HCT116 (cell line): ENCODE data around the gene NCBP3. TPM values are rescaled to one million over a fixed set of nuclear protein-coding genes. Genes with fewer than 3 reads are reported as not detected.

Experiments
- ATAC-seq: fragments of 200-7000 bp; cut with Tn5 transposase; 2 replicates; pipeline ENCODE4 v1.9.1; 2020; ENCODE audit warnings: mild to moderate bottlenecking, moderate library complexity
- BruUV-seq: library from RNA; stranded (reverse); fragments of 400-500 nt; replicated peaks from 2 replicates; lab custom pipeline; 2021; lab: Mats Ljungman, UMichigan
- CTCF ChIA-PET: fragments of 300-600 bp; sonication (Branson Sonifier 250); formaldehyde crosslinking; loops from one replicate; lab custom pipeline; 2021; ENCODE audit warnings: antibody characterized with exemption; lab: Charles Lee
- POLR2A ChIA-PET: fragments of 300-600, 350-600 bp; sonication (Branson Sonifier 250); formaldehyde crosslinking; loops from one replicate; lab custom pipeline; 2021; ENCODE audit warnings: antibody characterized with exemption; lab: Charles Lee
- RAD21 ChIA-PET, 2 experiments: fragments of 300-600 bp; sonication (Branson Sonifier 250); formaldehyde crosslinking; loops; one replicate each; lab custom pipeline; 2023; ENCODE audit warnings: low total read pairs in 2 of 2; ENCODE audit not compliant: uncharacterized antibody in 2 of 2, unreplicated experiment in 2 of 2, low non-redundant PET in 1 of 2; lab: Charles Lee
- DNase-seq: peaks from one replicate; pipeline ENCODE4 v3.0.0-alpha.2; 2010; ENCODE audit warnings: low read depth, low spot score
- H2AFZ ChIP-seq: fragments of 200-600 bp; shearing (Covaris generic), sonication (generic); 2 replicates; pipeline ENCODE4 v1.6.1; 2017; ENCODE audit warnings: low read depth, mixed run types, mixed read lengths, antibody characterized with exemption, low read length; ENCODE audit not compliant: poor library complexity, severe bottlenecking
- H3K27ac ChIP-seq: 2 replicates; pipeline ENCODE4 v1.5.1; 2012; ENCODE audit warnings: low read depth, low read length
- H3K27me3 ChIP-seq: fragments of 200-600 bp; sonication (generic); 2 replicates; pipeline ENCODE4 v1.6.1; 2016; ENCODE audit warnings: mixed run types, low read length, mixed read lengths; ENCODE audit not compliant: insufficient read depth
- H3K36me3 ChIP-seq, 2 experiments: fragments of 200-500 bp in 1 of 2; fragments of 200-600 bp in 1 of 2; sonication (Bioruptor generic) in 1 of 2; sonication (generic) in 1 of 2; 2 replicates each; pipeline versions ENCODE4 v1.5.1 to v1.6.1; 2014 to 2016; ENCODE audit warnings: low read length in 2 of 2, inconsistent platforms in 1 of 2, mixed read lengths in 1 of 2, mixed run types in 1 of 2; ENCODE audit not compliant: insufficient read depth in 2 of 2, control insufficient read depth in 1 of 2
- H3K4me1 ChIP-seq, 2 experiments: fragments of 200-600 bp in 1 of 2; sonication (generic) in 1 of 2; 2 replicates each; pipeline versions ENCODE4 v1.5.1 to v1.6.1; 2012 to 2017; ENCODE audit warnings: low read length in 2 of 2, inconsistent platforms in 1 of 2, mild to moderate bottlenecking in 1 of 2, mixed read lengths in 1 of 2, mixed run types in 1 of 2, moderate library complexity in 1 of 2; ENCODE audit not compliant: insufficient read depth in 2 of 2, control insufficient read depth in 1 of 2
- H3K4me2 ChIP-seq: fragments of 200-600 bp; sonication (generic); 2 replicates; pipeline ENCODE4 v1.6.1; 2017; ENCODE audit warnings: mixed run types, low read length, mixed read lengths
- H3K4me3 ChIP-seq, 2 experiments: fragments of 200-600 bp in 1 of 2; sonication (generic) in 1 of 2; replicated peaks in 1 of 2; 2 replicates each; pipeline ENCODE4 v1.5.1; 2011 to 2016; ENCODE audit warnings: low read length in 2 of 2, control low read depth in 1 of 2, low read depth in 1 of 2, mild to moderate bottlenecking in 1 of 2, mixed read lengths in 1 of 2, mixed run types in 1 of 2
- H3K79me2 ChIP-seq: fragments of 200-600 bp; sonication (generic); 2 replicates; pipeline ENCODE4 v1.6.1; 2017; ENCODE audit warnings: mild to moderate bottlenecking, mixed run types, low read length, moderate library complexity, mixed read lengths; ENCODE audit not compliant: insufficient read depth
- H3K9ac ChIP-seq: fragments of 200-600 bp; sonication (generic); 2 replicates; pipeline ENCODE4 v1.6.1; 2016; ENCODE audit warnings: low read length, mixed read lengths
- H3K9me2 ChIP-seq: fragments of 200-600 bp; sonication (generic), shearing (Covaris generic); 2 replicates; pipeline ENCODE4 v1.6.1; 2017; ENCODE audit warnings: mixed run types, mild to moderate bottlenecking, moderate library complexity; ENCODE audit not compliant: insufficient read depth
- H3K9me3 ChIP-seq, 2 experiments: fragments of 200-500 bp in 1 of 2; fragments of 200-600 bp in 1 of 2; sonication (Bioruptor generic) in 1 of 2; sonication (generic) in 1 of 2; 2 replicates each; pipeline ENCODE4 v1.6.1; 2014 to 2017; ENCODE audit warnings: low read length in 2 of 2, mixed read lengths in 2 of 2, inconsistent platforms in 1 of 2, low read depth in 1 of 2, mild to moderate bottlenecking in 1 of 2, mixed run types in 1 of 2, moderate library complexity in 1 of 2; ENCODE audit not compliant: control insufficient read depth in 1 of 2, insufficient read depth in 1 of 2
- H4K20me1 ChIP-seq: fragments of 200-600 bp; sonication (generic), shearing (Covaris generic); 2 replicates; pipeline ENCODE4 v1.6.1; 2017; ENCODE audit warnings: mixed run types, mild to moderate bottlenecking, moderate library complexity; ENCODE audit not compliant: insufficient read depth
- CBX3 ChIP-seq: IDR thresholded peaks from 2 replicates; pipeline ENCODE4 v1.6.1; 2012; ENCODE audit warnings: low read depth
- EGR1 ChIP-seq: IDR thresholded peaks from 2 replicates; pipeline ENCODE4 v1.6.1; 2012; ENCODE audit warnings: low read depth
- ELF1 ChIP-seq: IDR thresholded peaks from 2 replicates; pipeline ENCODE4 v1.6.1; 2012; ENCODE audit warnings: low read depth, borderline replicate concordance
- EZH2 ChIP-seq: fragments of 200-600 bp; sonication (generic); IDR thresholded peaks from 2 replicates; pipeline ENCODE4 v1.6.1; 2017; ENCODE audit warnings: antibody characterized with exemption, mixed run types
- EZH2phosphoT487 ChIP-seq: fragments of 200-600 bp; IDR thresholded peaks from 2 replicates; pipeline ENCODE4 v1.6.1; 2018; ENCODE audit warnings: antibody characterized with exemption, borderline replicate concordance
- FOSL1 ChIP-seq: IDR thresholded peaks from 2 replicates; pipeline ENCODE4 v1.6.1; 2012; ENCODE audit warnings: low read depth
- JUND ChIP-seq: IDR thresholded peaks from 2 replicates; pipeline ENCODE4 v1.6.1; 2012
- POLR2A ChIP-seq: IDR thresholded peaks from 2 replicates; pipeline ENCODE4 v1.7.0; 2011; ENCODE audit warnings: borderline replicate concordance; ENCODE audit not compliant: insufficient read depth, insufficient read length; ENCODE audit errors: extremely low read depth
- POLR2AphosphoS5 ChIP-seq: IDR thresholded peaks from 2 replicates; pipeline ENCODE4 v1.6.1; 2011; ENCODE audit warnings: mild to moderate bottlenecking, low read depth, low read length, moderate library complexity
- RAD21 ChIP-seq: IDR thresholded peaks from 2 replicates; pipeline ENCODE4 v1.6.1; 2012; ENCODE audit warnings: low read depth, mild to moderate bottlenecking
- SIN3A ChIP-seq: IDR thresholded peaks from 2 replicates; pipeline ENCODE4 v1.6.1; 2012; ENCODE audit warnings: low read depth
- SRF ChIP-seq: IDR thresholded peaks from 2 replicates; pipeline ENCODE4 v1.6.1; 2012; ENCODE audit warnings: low read depth
- TCF7L2 ChIP-seq: IDR thresholded peaks from 2 replicates; pipeline ENCODE4 v1.7.0; 2011; ENCODE audit warnings: borderline replicate concordance, inconsistent platforms; ENCODE audit not compliant: insufficient read depth, insufficient read length; ENCODE audit errors: extremely low read depth
- YY1 ChIP-seq: IDR thresholded peaks from 2 replicates; pipeline ENCODE4 v1.6.1; 2011; ENCODE audit warnings: low read length, low read depth, moderate library complexity, mild to moderate bottlenecking; ENCODE audit not compliant: insufficient replicate concordance; ENCODE audit errors: extremely low read depth
- ZFX ChIP-seq: fragments of 450-650 bp; IDR thresholded peaks from 2 replicates; pipeline ENCODE4 v1.6.1; 2017
- intact Hi-C: fragments of 100-400 bp; cut with micrococcal nuclease; formaldehyde crosslinking; loops from 2 replicates; pipeline ENCODE4 v1.10.0; 2022
- total RNA-seq: library from RNA; stranded (reverse); gene quantifications from one replicate; pipeline ENCODE4 v1.2.1, GENCODE V29; 2021; ENCODE audit not compliant: unreplicated experiment
- TF ChIP-seq, protein P1 (sequence below), 3 experiments: fragments of 200-600 bp in 1 of 3; sonication (generic) in 1 of 3; IDR thresholded peaks in 2 of 3; conservative IDR thresholded peaks in 1 of 3; 2 replicates each; pipeline ENCODE4 v1.5.1; 2012 to 2017; ENCODE audit warnings: low read depth in 2 of 3, low read length in 2 of 3, antibody characterized with exemption in 1 of 3, borderline replicate concordance in 1 of 3, control low read depth in 1 of 3, mild to moderate bottlenecking in 1 of 3, mixed read lengths in 1 of 3, mixed run types in 1 of 3, moderate library complexity in 1 of 3; ENCODE audit not compliant: insufficient read depth in 1 of 3
- TF ChIP-seq, protein P2 (sequence below): IDR thresholded peaks from 2 replicates; pipeline ENCODE4 v1.6.1; 2012

NCBP3 gene
- total RNA-seq, 1 experiment from 2014 or later: 46.5 TPM

DNA sequence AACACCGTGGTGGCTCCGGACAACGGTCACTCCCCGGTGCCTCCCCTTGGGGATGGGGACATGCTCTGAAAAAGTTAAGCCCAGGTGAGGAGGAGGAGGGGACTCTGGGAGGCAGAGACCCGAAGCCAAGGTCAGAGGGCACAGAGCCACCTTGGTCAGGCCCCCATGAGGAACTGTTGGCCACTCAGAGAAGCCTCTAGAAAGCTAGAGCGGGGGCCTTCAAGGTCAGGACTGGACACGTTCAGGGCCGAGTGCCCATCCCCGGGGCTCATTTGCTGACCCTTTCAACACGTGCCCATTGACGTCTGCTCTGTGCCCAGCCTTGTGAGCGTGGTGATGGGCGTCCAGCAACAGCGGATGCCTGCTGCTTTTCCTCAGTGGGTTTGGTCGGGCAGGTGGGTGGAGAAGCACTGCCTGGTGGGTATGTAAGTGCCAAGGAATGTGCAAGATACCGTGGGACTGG, 84.1 kb downstream of the NCBP3 start:
- ChIA-PET POLR2A (no interaction called here), RAD21 (no interaction called here), CTCF (interaction anchor here (2.5 kb wide), 1 partner anchor 24 kb away, joined by 8 read pairs; no protein-coding TSS in a partner anchor)
- no peaks in the 10 kb centered on the region for H3K9me2 ChIP-seq
- DNase-seq (no peak), ATAC-seq (no peak)
- no peak overlapping the region for H3K9ac ChIP-seq
- no peaks in the 10 kb centered on the region for H3K36me3 ChIP-seq
- H4K20me1 ChIP-seq: no peaks in the 10 kb centered on the region
- BruUV-seq: no TSS peak
- TF ChIP-seq, protein P1, sequence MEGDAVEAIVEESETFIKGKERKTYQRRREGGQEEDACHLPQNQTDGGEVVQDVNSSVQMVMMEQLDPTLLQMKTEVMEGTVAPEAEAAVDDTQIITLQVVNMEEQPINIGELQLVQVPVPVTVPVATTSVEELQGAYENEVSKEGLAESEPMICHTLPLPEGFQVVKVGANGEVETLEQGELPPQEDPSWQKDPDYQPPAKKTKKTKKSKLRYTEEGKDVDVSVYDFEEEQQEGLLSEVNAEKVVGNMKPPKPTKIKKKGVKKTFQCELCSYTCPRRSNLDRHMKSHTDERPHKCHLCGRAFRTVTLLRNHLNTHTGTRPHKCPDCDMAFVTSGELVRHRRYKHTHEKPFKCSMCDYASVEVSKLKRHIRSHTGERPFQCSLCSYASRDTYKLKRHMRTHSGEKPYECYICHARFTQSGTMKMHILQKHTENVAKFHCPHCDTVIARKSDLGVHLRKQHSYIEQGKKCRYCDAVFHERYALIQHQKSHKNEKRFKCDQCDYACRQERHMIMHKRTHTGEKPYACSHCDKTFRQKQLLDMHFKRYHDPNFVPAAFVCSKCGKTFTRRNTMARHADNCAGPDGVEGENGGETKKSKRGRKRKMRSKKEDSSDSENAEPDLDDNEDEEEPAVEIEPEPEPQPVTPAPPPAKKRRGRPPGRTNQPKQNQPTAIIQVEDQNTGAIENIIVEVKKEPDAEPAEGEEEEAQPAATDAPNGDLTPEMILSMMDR (IDR thresholded peaks at IDR 0.05 in 2 of 3, conservative IDR thresholded peaks at IDR 0.05 in 1 of 3; ENCODE audit: borderline replicate concordance in 1 of 3, insufficient read depth in 1 of 3, low read depth in 2 of 3, low read length in 2 of 3): no peak
- TF ChIP-seq EGR1 (no peak), ZFX (no peak), EZH2 (no peak), JUND (no peak), RAD21 (no peak), CBX3 (no peak), ELF1 (no peak), EZH2phosphoT487 (no peak), FOSL1 (no peak), YY1 (no peak), POLR2AphosphoS5 (no peak), SRF (no peak), POLR2A (no peak), SIN3A (no peak), TCF7L2 (no peak)
- TF ChIP-seq, protein P2, sequence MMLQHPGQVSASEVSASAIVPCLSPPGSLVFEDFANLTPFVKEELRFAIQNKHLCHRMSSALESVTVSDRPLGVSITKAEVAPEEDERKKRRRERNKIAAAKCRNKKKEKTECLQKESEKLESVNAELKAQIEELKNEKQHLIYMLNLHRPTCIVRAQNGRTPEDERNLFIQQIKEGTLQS: no peak
- H3K4me1 ChIP-seq: peaks cover 0 to 17% of the 10 kb centered on the region in 2 experiments; a peak in 2 of 4 replicates
- no peak overlapping the region for H3K4me2 ChIP-seq
- no peak overlapping the region for H3K4me3 ChIP-seq
- H3K79me2 ChIP-seq: no peaks in the 10 kb centered on the region
- no peaks in the 10 kb centered on the region for H3K9me3 ChIP-seq
- no peak overlapping the region for H3K27ac ChIP-seq
- no peaks in the 10 kb centered on the region for H3K27me3 ChIP-seq
- intact Hi-C loops: no loop called here
- H2AFZ ChIP-seq: no peak overlapping the region
